ENCODE measurements around the gene CHST8. TPM values are rescaled to one million over a fixed set of nuclear protein-coding genes. Genes with fewer than 3 reads are reported as not detected.

Gene CHST8
- total and polyA plus RNA-seq, 9 donors, result 0.48 to 2.5 (median 1.0) TPM; not detected in 1

GRCh38 chr19:33674626-33675367, 53.0 kb downstream of the CHST8 start:
- H3K4me3 ChIP-seq, result no peak overlapping the region
- TF ChIP-seq POLR2A (IDR thresholded peaks at IDR 0.05) (no peak), EP300 (IDR thresholded peaks at IDR 0.05) (no peak), CTCF (IDR thresholded peaks at IDR 0.05) (no peak)
- no peak overlapping the region for H3K27ac ChIP-seq
- no peaks in the 10 kb centered on the region for H3K9me3 ChIP-seq
- WGBS, 3 donors, result 42 to 44% (median 43%) methylated on average over 10 of the region's 10 CpGs
- no peak for DNase-seq
- no peaks in the 10 kb centered on the region for H3K27me3 ChIP-seq
- intact Hi-C loops (cut with DNase I), result no loop called here
- H3K36me3 ChIP-seq, result no peaks in the 10 kb centered on the region
- H3K4me1 ChIP-seq (ENCODE audit: insufficient read depth), result no peaks in the 10 kb centered on the region

GRCh38 chr19:33675501-33676124, 53.9 kb downstream of the CHST8 start:
- 59 to 67% (median 60%) methylated on average over 7 of the region's 7 CpGs for WGBS, 3 donors
- Histone ChIP-seq H3K4me1 (ENCODE audit: insufficient read depth) (no peaks in the 10 kb centered on the region), H3K36me3 (no peaks in the 10 kb centered on the region), H3K27me3 (no peaks in the 10 kb centered on the region), H3K9me3 (no peaks in the 10 kb centered on the region), H3K4me3 (no peak overlapping the region), H3K27ac (no peak overlapping the region)
- intact Hi-C loops (cut with DNase I), result no loop called here
- TF ChIP-seq EP300 (IDR thresholded peaks at IDR 0.05) (no peak), POLR2A (IDR thresholded peaks at IDR 0.05) (no peak), CTCF (IDR thresholded peaks at IDR 0.05) (no peak)
- DNase-seq, result no peak

GRCh38 chr19:33676999-33677665, 55.4 kb downstream of the CHST8 start:
- Histone ChIP-seq H3K4me1 (ENCODE audit: insufficient read depth) (no peaks in the 10 kb centered on the region), H3K9me3 (no peaks in the 10 kb centered on the region), H3K27ac (no peak overlapping the region), H3K4me3 (no peak overlapping the region), H3K27me3 (no peaks in the 10 kb centered on the region), H3K36me3 (no peaks in the 10 kb centered on the region)
- intact Hi-C loops (cut with DNase I), result no loop called here
- WGBS, 3 donors, result 65 to 72% (median 68%) methylated on average over 7 of the region's 7 CpGs
- no peak for TF ChIP-seq EP300 (IDR thresholded peaks at IDR 0.05)
- no peak for TF ChIP-seq POLR2A (IDR thresholded peaks at IDR 0.05)
- TF ChIP-seq CTCF (IDR thresholded peaks at IDR 0.05), result no peak
- no peak for DNase-seq

GRCh38 chr19:33677745-33678426, 56.1 kb downstream of the CHST8 start:
- intact Hi-C loops (cut with DNase I), result no loop called here
- Histone ChIP-seq H3K4me3 (no peak overlapping the region), H3K27me3 (no peaks in the 10 kb centered on the region)

More at GRCh38 chr19:33677745-33678426, 56.1 kb downstream of the CHST8 start:
- Histone ChIP-seq H3K36me3 (no peaks in the 10 kb centered on the region), H3K4me1 (ENCODE audit: insufficient read depth) (no peaks in the 10 kb centered on the region), H3K27ac (no peak overlapping the region), H3K9me3 (no peaks in the 10 kb centered on the region)
- 48 to 55% (median 52%) methylated on average over 5 of the region's 5 CpGs for WGBS, 3 donors
- TF ChIP-seq EP300 (IDR thresholded peaks at IDR 0.05) (no peak), CTCF (IDR thresholded peaks at IDR 0.05) (no peak), POLR2A (IDR thresholded peaks at IDR 0.05) (no peak)
- no peak for DNase-seq
